Gastroesophageal sphincter (tissue), 3 donors: ENCODE results near the gene FANCI.

Experiments used
- CTCF ChIP-seq, 4 experiments: fragments of 200-600 bp in 2 of 4; fragments of 450-650 bp in 2 of 4; sonication (generic) in 1 of 4; IDR thresholded peaks; one replicate each; pipeline ENCODE4 v1.5.1; 2017 to 2019; ENCODE audit warnings: antibody characterized with exemption in 4 of 4, mild to moderate bottlenecking in 2 of 4, moderate library complexity in 2 of 4
- POLR2AphosphoS5 ChIP-seq: sonication (generic); formaldehyde crosslinking; IDR thresholded peaks from one replicate; pipeline ENCODE4 v1.6.1; 2017; ENCODE audit warnings: antibody characterized with exemption

- TF ChIP-seq CTCF (IDR thresholded peaks at IDR 0.05) (no peak), POLR2AphosphoS5 (no peak)
Measured at GRCh38 chr15:89196241-89196640, 47.5 kb upstream of the FANCI start.
